Measurements from ENCODE around the gene TAC3. TPM values are rescaled to one million over a fixed set of nuclear protein-coding genes. Genes with fewer than 3 reads are reported as not detected.
"Not testable (repeated sequence)": the region's sequence is repeated elsewhere in the genome, so short reads cannot be mapped to it uniquely, and the experiment has no call there.

The TAC3 gene
- total and polyA plus RNA-seq, 5 donors, result not detected

DNA sequence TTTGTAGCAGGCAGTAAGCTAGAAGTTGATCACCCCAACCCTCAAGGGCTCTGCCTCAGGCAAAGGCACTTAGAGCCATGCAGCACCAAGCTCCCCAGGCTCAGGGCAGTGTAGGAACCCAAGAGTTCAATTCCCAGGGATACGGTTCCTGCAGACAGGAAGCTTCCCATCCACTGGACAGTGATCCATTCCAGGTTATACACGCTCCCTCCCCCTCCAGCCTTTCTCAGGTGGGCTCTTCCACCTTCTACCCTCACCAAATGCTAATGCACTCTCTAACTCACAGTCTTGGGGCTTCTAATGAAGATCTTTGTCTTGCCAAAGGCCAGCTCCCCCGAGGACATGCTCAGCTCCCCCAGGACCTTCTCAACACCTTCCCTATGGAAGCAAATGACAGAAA, 20.9 kb upstream of the TAC3 start:
- ATAC-seq (no peak), DNase-seq (no peak)
- Histone ChIP-seq H3K27ac (ENCODE audit: low read length) (no peak overlapping the region), H3K4me3 (ENCODE audit: low read length) (no peak overlapping the region), H3K27me3 (ENCODE audit: control insufficient read depth, insufficient read depth) (no peaks in the 10 kb centered on the region), H3K4me1 (ENCODE audit: control insufficient read depth, insufficient read depth, low read length) (no peaks in the 10 kb centered on the region), H3K9me3 (ENCODE audit: control insufficient read depth, low read length) (no peaks in the 10 kb centered on the region)
- 57% methylated on average over 3 of the region's 3 CpGs for WGBS
- intact Hi-C loops (cut with DNase I), result no loop called here

DNA sequence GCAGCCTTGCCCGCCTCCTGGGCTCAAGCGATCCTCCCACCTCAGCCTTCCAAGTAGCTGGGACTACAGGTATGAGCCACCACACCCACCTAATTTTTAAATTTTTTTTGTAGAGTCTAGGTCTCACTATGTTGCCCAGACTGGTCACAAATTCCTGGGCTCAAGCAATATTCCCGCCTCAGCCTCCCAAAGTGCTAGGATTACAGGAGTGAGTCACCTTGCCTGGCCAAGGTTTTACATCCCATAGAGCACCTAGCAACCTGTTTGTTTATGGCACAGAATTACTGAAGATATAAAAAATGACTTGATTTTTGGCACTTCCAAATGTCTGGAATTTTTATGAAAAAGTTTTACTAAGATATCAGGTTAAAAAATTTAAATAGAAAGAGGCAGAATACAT, 17.1 kb upstream of the TAC3 start:
- Histone ChIP-seq H3K4me1 (ENCODE audit: control insufficient read depth, insufficient read depth, low read length) (no peaks in the 10 kb centered on the region), H3K4me3 (ENCODE audit: low read length) (no peak overlapping the region), H3K9me3 (ENCODE audit: control insufficient read depth, low read length) (no peaks in the 10 kb centered on the region), H3K27ac (ENCODE audit: low read length) (no peak overlapping the region), H3K27me3 (ENCODE audit: control insufficient read depth, insufficient read depth) (no peaks in the 10 kb centered on the region)
- ATAC-seq (no peak), DNase-seq (no peak)
- 93% methylated on average over 3 of the region's 3 CpGs for WGBS
- intact Hi-C loops (cut with DNase I), result no loop called here

DNA sequence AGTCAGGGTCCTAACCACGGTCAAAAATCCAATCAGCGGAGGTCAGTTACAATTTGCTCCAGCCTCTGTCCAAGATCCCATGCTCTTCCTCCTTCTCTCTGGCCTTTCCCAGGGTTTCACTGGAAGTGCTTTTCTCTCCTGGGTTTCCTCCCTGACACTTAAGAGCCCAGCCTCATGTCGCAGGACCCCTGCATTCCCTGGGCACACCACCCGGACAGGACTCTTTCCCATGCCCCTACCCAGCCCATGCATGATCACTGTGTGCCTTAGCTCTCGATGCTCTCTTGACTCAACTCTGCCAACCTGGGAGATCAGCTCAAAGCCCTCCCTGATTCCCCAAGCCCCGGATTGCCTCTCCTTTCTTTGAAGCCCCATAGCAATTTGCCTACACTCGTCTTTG, 15.5 kb upstream of the TAC3 start:
- H3K4me1 ChIP-seq (ENCODE audit: control insufficient read depth, insufficient read depth, low read length), result no peaks in the 10 kb centered on the region
- H3K4me3 ChIP-seq (ENCODE audit: low read length), result no peak overlapping the region
- 82% methylated on average over 7 of the region's 7 CpGs for WGBS
- no peak for ATAC-seq
- H3K27me3 ChIP-seq (ENCODE audit: control insufficient read depth, insufficient read depth), result no peaks in the 10 kb centered on the region
- intact Hi-C loops (cut with DNase I), result no loop called here
- H3K27ac ChIP-seq (ENCODE audit: low read length), result no peak overlapping the region
- H3K9me3 ChIP-seq (ENCODE audit: control insufficient read depth, low read length), result no peaks in the 10 kb centered on the region
- no peak for DNase-seq

DNA sequence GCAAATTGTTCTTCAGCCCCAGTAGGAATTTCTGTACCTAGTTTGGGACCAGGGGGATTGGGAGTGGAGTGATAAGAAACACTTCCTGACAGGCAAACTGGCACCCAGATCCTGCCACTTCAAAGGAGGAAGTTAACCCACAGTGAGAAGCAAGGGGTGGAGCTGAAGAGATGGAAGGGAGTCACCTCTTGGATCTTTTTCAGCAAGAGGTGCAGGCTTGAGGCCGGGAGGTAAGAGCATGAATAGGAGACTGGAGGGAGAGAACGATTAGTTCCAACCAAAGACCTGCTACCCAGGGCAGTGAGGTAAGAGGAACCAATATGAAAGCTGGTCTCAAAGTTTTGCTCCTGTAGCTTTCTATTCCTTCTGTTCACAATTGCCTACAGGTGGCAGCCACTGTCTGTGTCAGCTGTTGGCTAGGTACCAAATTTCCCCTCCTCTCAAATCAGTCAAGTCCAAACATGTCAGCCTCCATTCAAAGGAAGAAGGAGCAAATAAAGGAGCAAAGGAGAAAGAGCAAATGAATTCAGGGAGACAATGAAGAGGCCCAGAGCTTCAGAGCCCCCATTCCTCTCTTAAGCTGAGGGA, 14.9 kb upstream of the TAC3 start:
- DNase-seq, result no peak
- intact Hi-C loops (cut with DNase I), result no loop called here
- no peak for ATAC-seq

DNA sequence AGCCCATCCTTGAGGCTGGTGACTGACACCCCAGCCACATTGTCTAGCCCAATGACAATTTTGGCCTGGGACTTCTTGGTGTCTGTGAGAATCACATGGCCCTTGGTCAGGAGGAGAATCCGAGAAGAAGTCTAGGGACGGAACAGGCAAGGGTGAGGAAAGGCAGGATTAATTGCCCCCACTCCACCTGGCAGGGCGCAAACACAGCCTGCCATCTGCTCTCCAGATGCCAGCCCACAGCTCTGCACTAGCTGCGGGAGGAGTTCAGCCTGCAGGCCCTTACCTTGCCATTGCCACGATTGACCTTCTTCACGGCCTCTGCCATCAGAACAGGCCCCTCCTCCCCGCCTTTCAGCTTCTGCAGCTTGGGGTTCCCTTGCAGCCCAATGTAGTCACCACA, 13.1 kb upstream of the TAC3 start:
- DNase-seq (no peak), ATAC-seq (no peak)
- Histone ChIP-seq H3K9me3 (ENCODE audit: control insufficient read depth, low read length) (no peaks in the 10 kb centered on the region), H3K27me3 (ENCODE audit: control insufficient read depth, insufficient read depth) (no peaks in the 10 kb centered on the region), H3K4me1 (ENCODE audit: control insufficient read depth, insufficient read depth, low read length) (no peaks in the 10 kb centered on the region), H3K4me3 (ENCODE audit: low read length) (no peak overlapping the region), H3K27ac (ENCODE audit: low read length) (no peak overlapping the region)
- intact Hi-C loops (cut with DNase I), result no loop called here
- 95% methylated on average over 7 of the region's 7 CpGs for WGBS

More for the DNA sequence above, 14.9 kb upstream of the TAC3 start:
- WGBS, result 44% methylated on average over 2 of the region's 2 CpGs
- Histone ChIP-seq H3K4me3 (ENCODE audit: low read length) (no peak overlapping the region), H3K9me3 (ENCODE audit: control insufficient read depth, low read length) (no peaks in the 10 kb centered on the region), H3K27me3 (ENCODE audit: control insufficient read depth, insufficient read depth) (no peaks in the 10 kb centered on the region), H3K27ac (ENCODE audit: low read length) (no peak overlapping the region), H3K4me1 (ENCODE audit: control insufficient read depth, insufficient read depth, low read length) (no peaks in the 10 kb centered on the region)

DNA sequence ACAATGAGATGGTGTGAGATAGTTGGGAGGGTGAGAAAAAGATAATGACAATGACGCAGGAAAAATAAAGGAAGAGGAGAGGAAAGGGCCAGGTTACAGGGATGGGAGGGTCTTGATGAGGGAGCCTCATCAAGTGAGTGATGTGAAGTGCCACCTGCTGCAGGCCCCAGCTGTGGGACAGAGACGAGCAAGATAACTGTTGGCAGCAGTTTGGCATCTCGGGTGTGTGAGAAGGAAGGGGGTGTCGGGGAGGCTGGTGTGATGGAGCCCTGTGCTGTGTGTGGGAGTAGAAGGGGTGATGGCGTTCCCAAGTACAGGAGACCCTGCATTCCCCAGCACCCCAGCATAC, 11.4 kb upstream of the TAC3 start:
- DNase-seq (no peak), ATAC-seq (no peak)
- WGBS, result 28% methylated on average over 5 of the region's 5 CpGs
- H3K27ac ChIP-seq (ENCODE audit: low read length), result no peak overlapping the region
- intact Hi-C loops (cut with DNase I), result no loop called here
- H3K4me3 ChIP-seq (ENCODE audit: low read length), result no peak overlapping the region
- H3K4me1 ChIP-seq (ENCODE audit: control insufficient read depth, insufficient read depth, low read length), result no peaks in the 10 kb centered on the region
- no peaks in the 10 kb centered on the region for H3K9me3 ChIP-seq (ENCODE audit: control insufficient read depth, low read length)
- H3K27me3 ChIP-seq (ENCODE audit: control insufficient read depth, insufficient read depth), result no peaks in the 10 kb centered on the region

DNA sequence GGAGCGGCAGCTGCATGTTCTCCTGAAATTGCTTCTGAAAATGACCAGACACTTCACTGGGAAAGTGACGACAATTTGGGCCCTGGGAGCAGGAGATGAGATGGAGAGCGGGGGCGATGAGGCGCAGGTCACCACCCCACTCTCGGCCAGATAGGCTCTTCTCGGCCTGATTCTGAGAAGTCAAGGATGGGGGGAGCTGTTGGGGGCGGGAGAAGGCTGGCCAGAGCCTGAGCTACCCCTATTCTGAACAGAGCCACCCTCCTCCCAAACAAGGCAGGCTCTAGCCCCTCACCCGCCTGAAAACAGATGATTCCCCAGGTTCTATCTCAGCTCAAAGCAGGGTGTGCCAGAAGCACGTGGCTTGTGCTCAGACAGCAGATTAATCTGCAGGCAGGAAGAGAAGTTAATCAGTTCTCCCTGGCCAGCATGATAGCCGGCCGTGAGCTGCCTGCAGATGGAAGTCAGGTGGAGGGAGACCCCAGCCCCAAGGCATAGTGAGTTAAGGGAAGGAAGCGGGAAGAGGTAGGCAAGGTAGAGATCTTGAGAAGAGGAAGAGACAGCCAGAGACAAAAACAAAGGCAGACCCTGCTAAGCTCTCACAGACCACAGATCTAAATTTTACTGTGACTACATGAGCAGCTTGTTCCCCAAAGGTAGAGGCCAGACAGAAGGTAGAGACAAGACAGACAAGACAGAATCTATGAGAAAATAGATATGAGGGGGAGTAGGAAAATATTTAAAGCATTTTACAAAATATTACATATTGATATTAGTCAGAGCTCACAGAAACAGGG, 10.9 kb upstream of the TAC3 start:
- Histone ChIP-seq H3K9me3 (ENCODE audit: control insufficient read depth, low read length) (no peaks in the 10 kb centered on the region), H3K4me1 (ENCODE audit: control insufficient read depth, insufficient read depth, low read length) (no peaks in the 10 kb centered on the region), H3K27ac (ENCODE audit: low read length) (no peak overlapping the region), H3K4me3 (ENCODE audit: low read length) (no peak overlapping the region), H3K27me3 (ENCODE audit: control insufficient read depth, insufficient read depth) (no peaks in the 10 kb centered on the region)
- ATAC-seq, result peak in 1 of 2 donors; percentile 12
- DNase-seq, result no peak
- intact Hi-C loops (cut with DNase I), result no loop called here
- 37% methylated on average over 13 of the region's 13 CpGs for WGBS

DNA sequence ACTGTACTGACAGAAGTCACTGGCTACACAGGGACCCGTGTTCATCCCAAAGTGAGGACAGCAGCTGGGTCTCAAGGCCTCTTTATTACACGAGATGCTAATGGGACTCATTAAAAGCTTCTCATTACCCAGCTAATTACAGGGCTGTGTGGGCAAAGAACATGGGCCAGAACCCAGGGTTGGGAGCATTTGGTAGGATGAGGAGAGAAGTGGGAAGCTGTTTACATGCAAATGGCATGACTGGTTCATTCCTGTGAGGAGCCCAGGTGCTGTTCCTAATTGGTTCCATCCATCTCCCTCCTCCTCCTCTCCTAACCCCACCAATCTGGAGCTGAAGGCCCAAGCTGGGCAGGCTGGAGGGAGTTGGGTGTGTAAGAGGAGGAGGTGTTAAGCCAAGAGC, 8.9 kb upstream of the TAC3 start:
- WGBS, result 83% methylated on average over 2 of the region's 2 CpGs

DNA sequence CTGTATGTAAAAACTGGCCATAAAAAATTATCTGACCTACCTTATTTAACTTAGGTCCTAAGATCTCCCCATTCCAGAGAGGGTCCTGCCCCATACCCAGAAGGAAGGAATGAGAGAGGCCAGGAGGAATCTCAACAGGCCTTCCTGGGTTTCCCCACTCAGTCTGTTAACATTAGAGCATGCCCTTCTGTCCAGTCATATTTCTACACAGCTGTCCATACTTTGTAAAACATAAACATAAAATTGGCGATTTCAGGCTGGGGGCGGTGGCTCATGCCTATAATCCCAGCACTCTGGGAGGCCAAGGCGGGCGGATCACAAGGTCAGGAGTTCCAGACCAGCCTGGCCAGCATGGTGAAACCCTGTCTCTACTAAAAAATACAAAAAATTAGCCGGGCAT, 6.0 kb upstream of the TAC3 start:
- H3K4me1 ChIP-seq (ENCODE audit: control insufficient read depth, insufficient read depth, low read length); H3K9me3 ChIP-seq (ENCODE audit: control insufficient read depth, low read length); DNase-seq; ATAC-seq; H3K27ac ChIP-seq (ENCODE audit: low read length); intact Hi-C loops (cut with DNase I); H3K27me3 ChIP-seq (ENCODE audit: control insufficient read depth, insufficient read depth); H3K4me3 ChIP-seq (ENCODE audit: low read length): not testable (repeated sequence)
- 96% methylated on average over 5 of the region's 5 CpGs for WGBS

More for the DNA sequence above, 8.9 kb upstream of the TAC3 start:
- H3K27ac ChIP-seq (ENCODE audit: low read length), result no peak overlapping the region
- DNase-seq, result no peak
- intact Hi-C loops (cut with DNase I), result no loop called here
- no peak overlapping the region for H3K4me3 ChIP-seq (ENCODE audit: low read length)
- ATAC-seq, result no peak
- no peaks in the 10 kb centered on the region for H3K9me3 ChIP-seq (ENCODE audit: control insufficient read depth, low read length)
- no peaks in the 10 kb centered on the region for H3K27me3 ChIP-seq (ENCODE audit: control insufficient read depth, insufficient read depth)
- H3K4me1 ChIP-seq (ENCODE audit: control insufficient read depth, insufficient read depth, low read length), result no peaks in the 10 kb centered on the region

DNA sequence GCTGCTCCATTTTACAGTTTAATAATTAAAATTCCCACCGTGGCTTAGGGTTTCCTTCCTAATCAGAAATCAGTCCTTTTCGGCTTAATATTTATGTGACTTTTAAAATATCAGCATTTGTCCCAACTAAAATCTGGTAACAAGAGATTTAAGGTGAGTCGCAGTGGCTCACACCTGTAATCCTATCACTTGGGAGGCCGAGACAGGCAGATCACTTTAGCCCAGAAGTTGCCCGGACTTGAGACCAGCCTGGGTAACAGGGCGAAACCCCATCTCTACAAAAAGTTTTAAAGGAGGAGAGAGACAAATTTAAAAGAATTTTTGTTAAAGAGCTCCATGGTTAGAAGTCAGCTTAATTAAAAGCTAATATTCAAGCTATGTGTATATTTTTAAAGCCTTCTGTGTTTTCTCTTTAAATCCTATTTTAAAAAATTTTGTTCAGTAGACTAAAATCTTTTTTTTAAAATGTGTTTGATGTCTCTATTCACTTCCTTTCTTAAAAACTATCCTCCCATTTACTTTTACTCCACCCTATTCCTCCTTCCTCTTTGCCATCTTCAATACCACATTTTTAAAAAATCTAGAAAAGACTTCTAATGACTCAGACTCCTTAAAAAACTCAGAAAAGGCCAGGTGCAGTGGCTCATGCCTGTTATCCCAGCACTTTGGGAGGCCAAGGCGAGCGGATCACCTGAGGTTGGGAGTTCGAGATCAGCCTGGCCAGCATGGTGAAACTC, 3.8 kb upstream of the TAC3 start:
- intact Hi-C loops (cut with DNase I), result loop anchor here in 1 of 4 donors (10.0 kb wide), 1 partner anchor 95 kb away; the partner anchor contains the start of gene STAT6
- Histone ChIP-seq H3K4me1 (ENCODE audit: control insufficient read depth, insufficient read depth, low read length) (no peaks in the 10 kb centered on the region), H3K27me3 (ENCODE audit: control insufficient read depth, insufficient read depth) (no peaks in the 10 kb centered on the region), H3K9me3 (ENCODE audit: control insufficient read depth, low read length) (no peaks in the 10 kb centered on the region), H3K4me3 (ENCODE audit: low read length) (no peak overlapping the region), H3K27ac (ENCODE audit: low read length) (no peak overlapping the region)
- DNase-seq (no peak), ATAC-seq (no peak)
- WGBS, result 89% methylated on average over 9 of the region's 9 CpGs

DNA sequence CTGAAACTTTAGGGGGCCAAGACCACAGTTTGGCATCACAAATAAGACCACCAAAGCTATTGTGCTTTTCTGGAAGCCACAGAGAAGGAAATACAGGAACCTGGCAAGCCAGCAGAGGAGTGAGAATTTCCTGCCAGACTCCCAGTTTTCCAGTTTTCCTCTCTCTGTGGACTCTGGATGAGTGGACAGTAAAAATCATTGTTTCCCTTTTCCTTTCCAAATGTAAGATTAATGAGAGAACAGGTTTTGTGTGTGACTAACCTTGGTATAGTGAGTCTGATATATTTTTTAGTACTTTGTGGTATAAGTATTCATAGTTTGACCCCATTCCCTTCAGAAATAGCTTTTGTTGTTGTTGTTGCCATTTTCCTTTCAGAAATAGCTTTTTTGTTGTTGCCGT, 2.6 kb upstream of the TAC3 start:
- H3K4me1 ChIP-seq (ENCODE audit: control insufficient read depth, insufficient read depth, low read length), result no peaks in the 10 kb centered on the region
- intact Hi-C loops (cut with DNase I), result loop anchor here in 1 of 4 donors (10.0 kb wide), 1 partner anchor 96 kb away; the partner anchor contains the start of gene STAT6
- 61% methylated on average over 1 of the region's 1 CpG for WGBS
- no peak overlapping the region for H3K27ac ChIP-seq (ENCODE audit: low read length)
- no peaks in the 10 kb centered on the region for H3K9me3 ChIP-seq (ENCODE audit: control insufficient read depth, low read length)
- H3K27me3 ChIP-seq (ENCODE audit: control insufficient read depth, insufficient read depth), result no peaks in the 10 kb centered on the region
- no peak overlapping the region for H3K4me3 ChIP-seq (ENCODE audit: low read length)
- DNase-seq (no peak), ATAC-seq (no peak)
